Ishikawa (cell line): ENCODE results near the gene CHRNB4.

ENCODE experiments used
- FOXM1 ChIP-seq: IDR thresholded peaks from 2 replicates; pipeline ENCODE4 v1.6.1; 2012; ENCODE audit warnings: low read depth, borderline replicate concordance
- RAD21 ChIP-seq: IDR thresholded peaks from 2 replicates; pipeline ENCODE4 v1.6.1; 2012; ENCODE audit warnings: low read depth

GRCh38 chr15:78660584-78660983, 19.6 kb upstream of the CHRNB4 start:
- no peak for TF ChIP-seq FOXM1
- TF ChIP-seq RAD21, result no peak
